Prostate gland (tissue), 2 donors: Measurements from ENCODE around the gene CAPN5. TPM values are rescaled to one million over a fixed set of nuclear protein-coding genes. Genes with fewer than 3 reads are reported as not detected.

Experiments used
- DNase-seq: peaks from one replicate; pipeline ENCODE4 v3.0.0-alpha.2; 2019; ENCODE audit warnings: low spot score
- H3K27ac ChIP-seq, 2 donors: fragments of 200-600 bp; sonication (generic); 2 replicates each; pipeline ENCODE4 v1.5.1; 2017 to 2019
- H3K27me3 ChIP-seq: fragments of 200-600 bp; sonication (generic); replicated peaks from 2 replicates; pipeline ENCODE4 v1.5.1; 2019; ENCODE audit not compliant: insufficient read depth
- H3K36me3 ChIP-seq, 2 donors: fragments of 200-600 bp; sonication (generic); 1 replicate in 1 of 2; 2 replicates in 1 of 2; pipeline versions ENCODE4 v1.5.1 to v1.8.1; 2017 to 2019
- H3K4me1 ChIP-seq: fragments of 200-600 bp; sonication (generic); replicated peaks from 2 replicates; pipeline ENCODE4 v1.5.1; 2019
- H3K4me3 ChIP-seq, 2 donors: fragments of 200-600 bp; sonication (generic); 2 replicates each; pipeline ENCODE4 v1.5.1; 2017 to 2019
- H3K9me3 ChIP-seq: fragments of 200-600 bp; sonication (generic); 2 replicates; pipeline ENCODE4 v1.5.1; 2017
- POLR2A ChIP-seq: fragments of 450-650 bp; IDR thresholded peaks from one replicate; pipeline ENCODE4 v1.6.1; 2016; ENCODE audit warnings: antibody characterized with exemption, mild to moderate bottlenecking
- POLR2AphosphoS5 ChIP-seq: sonication (generic); formaldehyde crosslinking; IDR thresholded peaks from one replicate; pipeline ENCODE4 v1.6.1; 2017; ENCODE audit warnings: antibody characterized with exemption
- WGBS: methylation state at CpG from one replicate; pipeline ENCODE4 v1.1.5; 2018; 5-methylcytosine and 5-hydroxymethylcytosine counted together
- intact Hi-C: fragments of 100-400 bp; cut with DNase I; formaldehyde crosslinking; loops from one replicate; pipeline ENCODE4 v1.14.2; 2022
- total RNA-seq, 2 donors: library from RNA; depleted of rRNA; stranded (reverse); fragments of >200 nt; gene quantifications; one replicate each; pipeline ENCODE4 v1.1.0, GENCODE V29; 2016
- TF ChIP-seq, protein P1 (sequence below), 4 experiments: fragments of 200-600 bp in 2 of 4; fragments of 450-650 bp in 2 of 4; sonication (generic) in 2 of 4; IDR thresholded peaks; 1 replicate in 3 of 4; 2 replicates in 1 of 4; pipeline ENCODE4 v1.5.1; 2016 to 2019; ENCODE audit warnings: antibody characterized with exemption in 4 of 4, mild to moderate bottlenecking in 2 of 4, moderate library complexity in 2 of 4

CAPN5 gene
- total RNA-seq, 2 donors from 2014 or later: 28.6 to 83.5 TPM

DNA sequence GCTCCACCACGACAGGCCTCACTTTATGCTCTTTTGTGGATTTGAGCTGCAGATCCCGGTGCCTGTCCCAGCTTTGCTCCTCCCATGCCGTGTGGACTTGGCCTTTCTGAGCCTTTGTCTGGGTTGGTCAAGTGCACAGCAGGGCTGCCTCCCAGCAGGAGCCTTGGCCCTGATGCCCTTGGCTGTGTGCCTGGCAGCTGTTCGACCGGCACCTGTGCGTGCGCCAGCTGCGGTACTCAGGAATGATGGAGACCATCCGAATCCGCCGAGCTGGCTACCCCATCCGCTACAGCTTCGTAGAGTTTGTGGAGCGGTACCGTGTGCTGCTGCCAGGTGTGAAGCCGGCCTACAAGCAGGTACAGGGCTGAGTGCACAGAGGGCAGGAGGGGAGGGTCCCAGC lies 107.8 kb downstream of the CAPN5 start:
- WGBS: 86% methylated on average over 16 of the region's 16 CpGs

DNA sequence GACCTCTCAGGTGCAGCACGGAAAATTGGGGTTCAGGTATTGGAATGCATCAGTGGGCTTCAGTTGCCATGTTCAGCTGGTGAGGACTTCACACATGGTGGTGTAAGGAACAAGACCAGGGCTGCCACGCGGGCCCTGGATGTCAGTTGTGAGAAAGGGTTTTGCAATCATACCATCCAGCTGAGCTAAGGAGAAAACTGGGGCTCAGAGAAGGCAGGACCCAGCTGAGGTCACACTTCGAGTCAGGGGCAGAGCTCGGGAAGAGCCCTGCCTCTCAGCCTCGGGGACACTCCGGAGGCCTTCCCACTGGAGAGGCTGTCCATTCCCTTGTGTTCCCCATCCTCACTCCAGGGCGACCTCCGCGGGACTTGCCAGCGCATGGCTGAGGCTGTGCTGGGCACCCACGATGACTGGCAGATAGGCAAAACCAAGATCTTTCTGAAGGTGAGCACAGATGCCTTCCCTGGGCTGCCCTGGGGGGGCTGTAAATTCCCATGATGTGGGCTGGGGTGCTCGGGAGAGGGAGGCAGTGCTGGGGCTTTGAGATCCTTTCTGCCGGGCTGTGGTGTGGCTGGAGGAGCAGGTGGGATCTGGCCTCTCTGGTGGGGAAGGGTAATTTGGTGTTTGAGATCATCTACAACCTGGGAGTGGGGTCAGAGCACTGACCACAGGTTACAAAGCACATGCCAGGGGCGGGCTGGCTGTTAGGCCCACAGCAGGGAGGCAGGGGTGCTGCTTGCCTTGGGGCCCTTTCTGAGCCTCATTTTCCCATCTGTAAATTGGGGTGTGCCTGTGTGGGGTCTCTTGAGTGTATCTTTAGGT lies 108.5 kb downstream of the CAPN5 start:
- TF ChIP-seq, protein P1, sequence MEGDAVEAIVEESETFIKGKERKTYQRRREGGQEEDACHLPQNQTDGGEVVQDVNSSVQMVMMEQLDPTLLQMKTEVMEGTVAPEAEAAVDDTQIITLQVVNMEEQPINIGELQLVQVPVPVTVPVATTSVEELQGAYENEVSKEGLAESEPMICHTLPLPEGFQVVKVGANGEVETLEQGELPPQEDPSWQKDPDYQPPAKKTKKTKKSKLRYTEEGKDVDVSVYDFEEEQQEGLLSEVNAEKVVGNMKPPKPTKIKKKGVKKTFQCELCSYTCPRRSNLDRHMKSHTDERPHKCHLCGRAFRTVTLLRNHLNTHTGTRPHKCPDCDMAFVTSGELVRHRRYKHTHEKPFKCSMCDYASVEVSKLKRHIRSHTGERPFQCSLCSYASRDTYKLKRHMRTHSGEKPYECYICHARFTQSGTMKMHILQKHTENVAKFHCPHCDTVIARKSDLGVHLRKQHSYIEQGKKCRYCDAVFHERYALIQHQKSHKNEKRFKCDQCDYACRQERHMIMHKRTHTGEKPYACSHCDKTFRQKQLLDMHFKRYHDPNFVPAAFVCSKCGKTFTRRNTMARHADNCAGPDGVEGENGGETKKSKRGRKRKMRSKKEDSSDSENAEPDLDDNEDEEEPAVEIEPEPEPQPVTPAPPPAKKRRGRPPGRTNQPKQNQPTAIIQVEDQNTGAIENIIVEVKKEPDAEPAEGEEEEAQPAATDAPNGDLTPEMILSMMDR (IDR thresholded peaks at IDR 0.05): no peak
- TF ChIP-seq POLR2A: no peak
- no peak for TF ChIP-seq POLR2AphosphoS5
- Histone ChIP-seq H3K9me3 (no peaks in the 10 kb centered on the region), H3K4me1 (no peaks in the 10 kb centered on the region), H3K27ac (no peak overlapping the region), H3K36me3 (no peaks in the 10 kb centered on the region), H3K27me3 (no peaks in the 10 kb centered on the region), H3K4me3 (no peak overlapping the region)
- 81% methylated on average over 15 of the region's 15 CpGs for WGBS
- intact Hi-C loops: no loop called here
- DNase-seq: no peak

More for the DNA sequence above, 107.8 kb downstream of the CAPN5 start:
- Histone ChIP-seq H3K36me3 (no peaks in the 10 kb centered on the region), H3K4me1 (no peaks in the 10 kb centered on the region), H3K27me3 (no peaks in the 10 kb centered on the region), H3K4me3 (no peak overlapping the region), H3K9me3 (no peaks in the 10 kb centered on the region), H3K27ac (no peak overlapping the region)
- intact Hi-C loops: no loop called here
- no peak for TF ChIP-seq POLR2AphosphoS5
- no peak for TF ChIP-seq POLR2A
- TF ChIP-seq, protein P1 (IDR thresholded peaks at IDR 0.05): no peak
- no peak for DNase-seq

Other genes starting within 250 kb of the CAPN5 start
- gene ACER3, start 206.1 kb upstream of the CAPN5 start, total RNA-seq: 10 to 100 TPM; 11.3 to 11.9 TPM
- under 1 TPM in 1 of 2 donors, not detected in 1; 0.46 TPM for gene B3GNT6, start 32.6 kb upstream of the CAPN5 start, total RNA-seq
- gene OMP, start 35.9 kb downstream of the CAPN5 start, total RNA-seq: 1 to 10 TPM in 1 of 2 donors, not detected in 1; 8.0 TPM
- 100 to 1,000 TPM in 1 of 2 donors, 1 to 10 TPM in 1; 3.1 to 102 TPM for gene MYO7A, start 61.3 kb downstream of the CAPN5 start, total RNA-seq
- 1 to 10 TPM in 1 of 2 donors, not detected in 1; 7.4 TPM for gene GDPD4, start 234.7 kb downstream of the CAPN5 start, total RNA-seq